OCI-LY1 (cell line): ENCODE data around the gene NUP62.

ENCODE experiments used
- H2AFZ ChIP-seq: fragments of 200-600 bp; sonication (generic), shearing (Covaris generic); 2 replicates; pipeline ENCODE4 v1.6.0; 2014; ENCODE audit warnings: antibody characterized with exemption, mild to moderate bottlenecking, low read length
- H3F3A ChIP-seq: fragments of 200-600 bp; sonication (generic), shearing (Covaris generic); 2 replicates; pipeline ENCODE4 v1.6.0; 2014; ENCODE audit warnings: mild to moderate bottlenecking, antibody characterized with exemption, low read length, moderate library complexity; ENCODE audit not compliant: insufficient read depth
- H3K27ac ChIP-seq: fragments of 200-600 bp; sonication (generic); 2 replicates; pipeline ENCODE4 v1.5.1; 2014; ENCODE audit warnings: low read length, mixed run types, mild to moderate bottlenecking, low read depth; ENCODE audit not compliant: poor library complexity, severe bottlenecking
- H3K27me3 ChIP-seq: fragments of 200-600 bp; sonication (generic); 2 replicates; pipeline ENCODE4 v1.6.0; 2014; ENCODE audit warnings: antibody characterized with exemption, mild to moderate bottlenecking, low read length, moderate library complexity; ENCODE audit not compliant: insufficient read depth
- H3K36me3 ChIP-seq: fragments of 200-600 bp; sonication (generic); 2 replicates; pipeline ENCODE4 v1.6.1; 2014; ENCODE audit warnings: mild to moderate bottlenecking, antibody characterized with exemption, low read length, moderate library complexity, mixed read lengths; ENCODE audit not compliant: insufficient read depth
- H3K4me1 ChIP-seq: fragments of 200-600 bp; sonication (generic); 2 replicates; pipeline ENCODE4 v1.5.1; 2014; ENCODE audit warnings: mild to moderate bottlenecking, low read length, moderate library complexity; ENCODE audit not compliant: insufficient read depth, severe bottlenecking
- H3K4me2 ChIP-seq: fragments of 200-600 bp; sonication (generic), shearing (Covaris generic); 2 replicates; pipeline ENCODE4 v1.6.1; 2014; ENCODE audit warnings: low read length
- H3K4me3 ChIP-seq: fragments of 200-600 bp; sonication (generic); 2 replicates; pipeline ENCODE4 v1.5.1; 2014; ENCODE audit warnings: low read length, low read depth, mild to moderate bottlenecking, mixed read lengths; ENCODE audit not compliant: poor library complexity, severe bottlenecking
- H3K79me2 ChIP-seq: fragments of 200-600 bp; shearing (Covaris generic); 2 replicates; pipeline ENCODE4 v1.6.1; 2016; ENCODE audit warnings: mixed run types, low read length, mixed read lengths; ENCODE audit not compliant: insufficient read depth
- H3K9ac ChIP-seq: fragments of 200-600 bp; sonication (generic), shearing (Covaris generic); 2 replicates; pipeline ENCODE4 v1.6.1; 2014; ENCODE audit warnings: mild to moderate bottlenecking, low read length, mixed read lengths
- H3K9me2 ChIP-seq: fragments of 200-600 bp; sonication (generic), shearing (Covaris generic); 2 replicates; pipeline ENCODE4 v1.6.1; 2014; ENCODE audit warnings: low read depth, mild to moderate bottlenecking, low read length, mixed read lengths
- H3K9me3 ChIP-seq: fragments of 200-600 bp; shearing (Covaris generic); 2 replicates; pipeline ENCODE4 v1.6.1; 2014; ENCODE audit warnings: low read length, mixed read lengths
- H4K20me1 ChIP-seq: fragments of 200-600 bp; sonication (generic), shearing (Covaris generic); 2 replicates; pipeline ENCODE4 v1.6.0; 2016; ENCODE audit warnings: mild to moderate bottlenecking, low read length; ENCODE audit not compliant: insufficient read depth
- EZH2 ChIP-seq: fragments of 200-600 bp; sonication (generic), shearing (Covaris generic); IDR thresholded peaks from 2 replicates; pipeline ENCODE4 v1.8.0; 2017; ENCODE audit warnings: borderline replicate concordance, mixed run types, mild to moderate bottlenecking, antibody characterized with exemption, low read length, moderate library complexity, mixed read lengths
- TF ChIP-seq, protein P1 (sequence below): fragments of 200-600 bp; sonication (generic), shearing (Covaris generic); IDR thresholded peaks from 2 replicates; pipeline ENCODE4 v1.5.1; 2017; ENCODE audit warnings: mild to moderate bottlenecking, antibody characterized with exemption, low read length, moderate library complexity, mixed read lengths

The NUP62 gene

DNA sequence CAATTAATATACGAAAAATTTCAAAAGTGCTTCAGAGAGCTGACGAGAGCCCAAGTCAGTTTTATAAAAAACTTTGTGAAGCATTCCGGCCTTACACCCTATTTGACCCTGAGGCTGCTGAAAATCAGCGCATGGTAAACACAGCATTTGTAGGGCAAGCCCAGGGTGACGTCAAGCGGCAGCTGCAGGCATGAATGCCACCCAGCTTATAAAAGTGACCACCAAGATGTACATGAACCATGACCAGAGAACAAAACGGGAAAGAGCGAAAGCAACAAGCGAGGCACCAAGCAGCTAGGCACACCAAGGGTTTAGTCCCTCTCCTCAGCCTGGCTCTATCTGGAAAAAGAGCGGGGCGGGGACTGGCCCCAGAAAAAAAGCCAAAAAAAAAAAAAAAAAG lies 25.6 kb upstream of the NUP62 start:
- H3K9me3 ChIP-seq: no peaks in the 10 kb centered on the region
- H3K27me3 ChIP-seq: peaks cover 8% of the 10 kb centered on the region
- H3K4me3 ChIP-seq: no peak overlapping the region
- H3K9me2 ChIP-seq: no peaks in the 10 kb centered on the region
- H3K9ac ChIP-seq: no peak overlapping the region
- no peaks in the 10 kb centered on the region for H3K79me2 ChIP-seq
- H4K20me1 ChIP-seq: no peaks in the 10 kb centered on the region
- no peaks in the 10 kb centered on the region; the same call in 1 of the 2 replicates for H3K36me3 ChIP-seq
- H2AFZ ChIP-seq: no peak overlapping the region
- H3K4me1 ChIP-seq: peaks cover 7% of the 10 kb centered on the region
- TF ChIP-seq EZH2: no peak
- TF ChIP-seq, protein P1, sequence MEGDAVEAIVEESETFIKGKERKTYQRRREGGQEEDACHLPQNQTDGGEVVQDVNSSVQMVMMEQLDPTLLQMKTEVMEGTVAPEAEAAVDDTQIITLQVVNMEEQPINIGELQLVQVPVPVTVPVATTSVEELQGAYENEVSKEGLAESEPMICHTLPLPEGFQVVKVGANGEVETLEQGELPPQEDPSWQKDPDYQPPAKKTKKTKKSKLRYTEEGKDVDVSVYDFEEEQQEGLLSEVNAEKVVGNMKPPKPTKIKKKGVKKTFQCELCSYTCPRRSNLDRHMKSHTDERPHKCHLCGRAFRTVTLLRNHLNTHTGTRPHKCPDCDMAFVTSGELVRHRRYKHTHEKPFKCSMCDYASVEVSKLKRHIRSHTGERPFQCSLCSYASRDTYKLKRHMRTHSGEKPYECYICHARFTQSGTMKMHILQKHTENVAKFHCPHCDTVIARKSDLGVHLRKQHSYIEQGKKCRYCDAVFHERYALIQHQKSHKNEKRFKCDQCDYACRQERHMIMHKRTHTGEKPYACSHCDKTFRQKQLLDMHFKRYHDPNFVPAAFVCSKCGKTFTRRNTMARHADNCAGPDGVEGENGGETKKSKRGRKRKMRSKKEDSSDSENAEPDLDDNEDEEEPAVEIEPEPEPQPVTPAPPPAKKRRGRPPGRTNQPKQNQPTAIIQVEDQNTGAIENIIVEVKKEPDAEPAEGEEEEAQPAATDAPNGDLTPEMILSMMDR: no peak
- H3K27ac ChIP-seq: no peak overlapping the region
- H3F3A ChIP-seq: no peaks in the 10 kb centered on the region
- no peak overlapping the region for H3K4me2 ChIP-seq

DNA sequence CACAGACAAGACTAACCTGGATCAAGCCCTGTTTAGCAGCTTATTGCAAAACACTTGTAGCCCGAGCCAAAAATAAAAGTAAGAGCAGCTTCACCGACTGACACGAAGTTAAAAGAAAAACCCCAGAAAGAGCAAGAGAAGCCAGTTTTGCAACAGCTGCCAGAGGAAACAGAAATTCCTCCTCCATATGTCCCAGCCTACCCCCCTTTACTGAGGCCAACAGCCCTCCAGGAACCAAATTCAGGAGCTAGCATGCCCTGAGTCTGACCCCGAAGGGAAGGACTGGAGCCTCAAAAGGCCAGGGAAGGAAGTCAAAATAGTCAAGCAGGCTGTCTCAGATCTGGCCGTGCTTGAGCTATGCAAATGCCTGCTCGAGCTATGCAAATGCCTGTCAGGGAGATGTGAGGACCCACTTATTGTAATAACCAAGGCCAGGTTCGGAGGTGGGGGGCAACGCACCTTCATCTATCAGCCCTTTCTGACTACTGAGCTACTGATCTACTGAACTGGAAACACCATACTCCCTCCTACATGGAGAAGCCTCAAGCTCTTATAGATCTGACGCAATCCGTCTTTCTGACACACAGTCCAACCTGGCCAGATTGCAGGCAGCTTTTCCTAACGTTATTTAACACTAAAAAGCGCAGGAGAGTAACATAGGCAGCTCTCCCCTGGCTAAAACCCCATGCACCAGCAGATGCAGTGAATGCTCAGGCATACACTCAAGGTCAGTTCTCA lies 25.0 kb upstream of the NUP62 start:
- no peaks in the 10 kb centered on the region for H3K79me2 ChIP-seq
- no peak overlapping the region for H3K9ac ChIP-seq
- H3K4me1 ChIP-seq: peaks cover 7% of the 10 kb centered on the region
- no peaks in the 10 kb centered on the region for H3K9me2 ChIP-seq
- H3K4me3 ChIP-seq: no peak overlapping the region
- no peak overlapping the region for H2AFZ ChIP-seq
- H3K9me3 ChIP-seq: no peaks in the 10 kb centered on the region
- no peak overlapping the region for H3K27ac ChIP-seq
- H4K20me1 ChIP-seq: no peaks in the 10 kb centered on the region
- H3F3A ChIP-seq: no peaks in the 10 kb centered on the region
- TF ChIP-seq, protein P1: no peak
- H3K36me3 ChIP-seq: no peaks in the 10 kb centered on the region; the same call in 1 of the 2 replicates
- peaks cover 8% of the 10 kb centered on the region for H3K27me3 ChIP-seq
- H3K4me2 ChIP-seq: no peak overlapping the region

DNA sequence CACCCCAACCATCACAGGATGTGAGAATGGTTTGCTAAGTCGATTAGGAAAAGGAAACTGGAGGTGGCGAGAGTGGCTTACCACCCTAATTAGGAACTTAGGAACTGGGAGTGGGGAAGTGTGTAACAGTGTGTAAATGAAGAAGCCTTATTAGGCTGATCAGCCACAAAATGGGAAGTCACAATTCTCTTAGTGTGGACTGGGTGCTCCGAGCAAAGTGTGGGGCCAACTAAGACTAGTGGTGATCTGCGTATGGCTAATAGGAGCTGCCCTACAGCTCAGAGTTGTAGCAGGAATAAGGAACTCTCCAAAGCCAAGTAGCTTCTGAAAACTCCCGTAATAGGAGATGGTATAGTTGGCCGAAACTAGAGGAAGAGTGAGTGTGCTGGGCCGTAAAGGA lies 24.1 kb upstream of the NUP62 start:
- H3K27ac ChIP-seq: no peak overlapping the region
- no peak overlapping the region for H2AFZ ChIP-seq
- no peaks in the 10 kb centered on the region for H3K9me2 ChIP-seq
- no peaks in the 10 kb centered on the region for H4K20me1 ChIP-seq
- H3K4me1 ChIP-seq: peaks cover 7% of the 10 kb centered on the region
- H3K36me3 ChIP-seq: no peaks in the 10 kb centered on the region; the same call in 1 of the 2 replicates
- H3K9ac ChIP-seq: no peak overlapping the region
- no peaks in the 10 kb centered on the region for H3K79me2 ChIP-seq
- no peaks in the 10 kb centered on the region for H3F3A ChIP-seq
- peaks cover 8% of the 10 kb centered on the region for H3K27me3 ChIP-seq
- H3K4me3 ChIP-seq: no peak overlapping the region
- TF ChIP-seq, protein P1: no peak
- no peak for TF ChIP-seq EZH2
- no peaks in the 10 kb centered on the region for H3K9me3 ChIP-seq
- no peak overlapping the region for H3K4me2 ChIP-seq
